Ovary (tissue), 3 donors: ENCODE measurements around the gene TM9SF1.

ENCODE experiments used
- POLR2A ChIP-seq: fragments of 450-650 bp; IDR thresholded peaks from one replicate; pipeline ENCODE4 v1.6.1; 2017; ENCODE audit warnings: antibody characterized with exemption, mild to moderate bottlenecking, moderate library complexity
- TF ChIP-seq, protein P1 (sequence below), 3 donors: fragments of 450-650 bp in 2 of 3; fragments of 200-600 bp in 1 of 3; IDR thresholded peaks; one replicate each; pipeline versions ENCODE4 v1.5.1 to v1.8.0; 2016 to 2022; ENCODE audit warnings: antibody characterized with exemption in 3 of 3, mild to moderate bottlenecking in 1 of 3
- donor health status: DM: no; HTN: no; CAD: no.

DNA sequence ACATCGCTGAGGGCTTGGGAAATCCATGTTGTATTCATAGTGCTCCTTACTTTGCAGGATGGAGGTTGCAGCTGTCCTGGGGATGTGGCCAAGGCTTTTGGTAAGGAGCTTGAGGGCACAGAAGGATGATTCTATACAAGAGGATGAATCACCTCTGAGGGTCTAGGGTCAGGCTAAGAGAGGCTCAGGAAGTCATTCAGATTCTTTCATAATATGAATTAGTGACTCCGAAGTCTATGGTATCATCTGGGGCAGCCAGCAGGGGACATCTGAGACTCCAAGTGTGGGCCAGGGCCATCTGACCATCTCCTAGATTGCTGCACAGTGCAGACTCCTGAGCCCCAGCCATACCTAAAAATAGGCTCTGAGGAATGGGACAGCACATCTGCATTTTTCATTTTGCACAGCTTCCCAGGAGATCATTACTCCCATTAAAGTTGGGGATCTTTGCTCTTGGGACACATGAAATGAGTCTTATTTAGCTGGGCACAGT is 42.3 kb upstream of the TM9SF1 start:
- TF ChIP-seq POLR2A = no peak
- TF ChIP-seq, protein P1, sequence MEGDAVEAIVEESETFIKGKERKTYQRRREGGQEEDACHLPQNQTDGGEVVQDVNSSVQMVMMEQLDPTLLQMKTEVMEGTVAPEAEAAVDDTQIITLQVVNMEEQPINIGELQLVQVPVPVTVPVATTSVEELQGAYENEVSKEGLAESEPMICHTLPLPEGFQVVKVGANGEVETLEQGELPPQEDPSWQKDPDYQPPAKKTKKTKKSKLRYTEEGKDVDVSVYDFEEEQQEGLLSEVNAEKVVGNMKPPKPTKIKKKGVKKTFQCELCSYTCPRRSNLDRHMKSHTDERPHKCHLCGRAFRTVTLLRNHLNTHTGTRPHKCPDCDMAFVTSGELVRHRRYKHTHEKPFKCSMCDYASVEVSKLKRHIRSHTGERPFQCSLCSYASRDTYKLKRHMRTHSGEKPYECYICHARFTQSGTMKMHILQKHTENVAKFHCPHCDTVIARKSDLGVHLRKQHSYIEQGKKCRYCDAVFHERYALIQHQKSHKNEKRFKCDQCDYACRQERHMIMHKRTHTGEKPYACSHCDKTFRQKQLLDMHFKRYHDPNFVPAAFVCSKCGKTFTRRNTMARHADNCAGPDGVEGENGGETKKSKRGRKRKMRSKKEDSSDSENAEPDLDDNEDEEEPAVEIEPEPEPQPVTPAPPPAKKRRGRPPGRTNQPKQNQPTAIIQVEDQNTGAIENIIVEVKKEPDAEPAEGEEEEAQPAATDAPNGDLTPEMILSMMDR (IDR thresholded peaks at IDR 0.05) = no peak
